ENCODE data around the gene PTPRK. TPM values are rescaled to one million over a fixed set of nuclear protein-coding genes. Genes with fewer than 3 reads are reported as not detected.

The PTPRK gene
- total and polyA plus RNA-seq, 2 of the 13 experiments (the other 11 are each of a cell fraction or from before 2014, with no cell fraction given) = 43.6 to 98.3 TPM

GRCh38 chr6:128498234-128498633 is 22.2 kb downstream of the PTPRK start (continued):
- TF ChIP-seq, protein P1, sequence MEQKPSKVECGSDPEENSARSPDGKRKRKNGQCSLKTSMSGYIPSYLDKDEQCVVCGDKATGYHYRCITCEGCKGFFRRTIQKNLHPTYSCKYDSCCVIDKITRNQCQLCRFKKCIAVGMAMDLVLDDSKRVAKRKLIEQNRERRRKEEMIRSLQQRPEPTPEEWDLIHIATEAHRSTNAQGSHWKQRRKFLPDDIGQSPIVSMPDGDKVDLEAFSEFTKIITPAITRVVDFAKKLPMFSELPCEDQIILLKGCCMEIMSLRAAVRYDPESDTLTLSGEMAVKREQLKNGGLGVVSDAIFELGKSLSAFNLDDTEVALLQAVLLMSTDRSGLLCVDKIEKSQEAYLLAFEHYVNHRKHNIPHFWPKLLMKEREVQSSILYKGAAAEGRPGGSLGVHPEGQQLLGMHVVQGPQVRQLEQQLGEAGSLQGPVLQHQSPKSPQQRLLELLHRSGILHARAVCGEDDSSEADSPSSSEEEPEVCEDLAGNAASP (CRISPR knock-in tag; IDR thresholded peaks at IDR 0.05; ENCODE audit: borderline replicate concordance) = no peak
- TF ChIP-seq ZNF776 (CRISPR knock-in tag; IDR thresholded peaks at IDR 0.05) (no peak), TCF7 (IDR thresholded peaks at IDR 0.05; ENCODE audit: low read depth) (no peak), EHMT2 (IDR thresholded peaks at IDR 0.05; ENCODE audit: borderline replicate concordance, low read depth, low read length) (0 out of 2 replicates have a peak, but pooled peaks have one; percentile 3), FLYWCH1 (CRISPR knock-in tag; IDR thresholded peaks at IDR 0.05) (no peak), ZNF264 (CRISPR knock-in tag; IDR thresholded peaks at IDR 0.05) (no peak), ZNF567 (CRISPR knock-in tag; IDR thresholded peaks at IDR 0.05; ENCODE audit: borderline replicate concordance) (no peak), CREB3 (CRISPR knock-in tag; IDR thresholded peaks at IDR 0.05) (no peak), ZNF879 (CRISPR knock-in tag; IDR thresholded peaks at IDR 0.05) (no peak), HIC2 (CRISPR knock-in tag; IDR thresholded peaks at IDR 0.05; ENCODE audit: low read depth) (no peak), MIXL1 (CRISPR knock-in tag; IDR thresholded peaks at IDR 0.05) (0 out of 2 replicates have a peak, but pooled peaks have one; percentile 35), ZNF629 (CRISPR knock-in tag; conservative IDR thresholded peaks at IDR 0.05) (no peak), ZNF441 (CRISPR knock-in tag; IDR thresholded peaks at IDR 0.05; ENCODE audit: borderline replicate concordance) (no peak), ZNF253 (CRISPR knock-in tag; IDR thresholded peaks at IDR 0.05; ENCODE audit: borderline replicate concordance) (no peak), HNRNPH1 (optimal IDR thresholded peaks at IDR 0.05; ENCODE audit: low read depth, low read length) (no peak), WIZ (CRISPR knock-in tag; IDR thresholded peaks at IDR 0.05) (no peak), TERF1 (CRISPR knock-in tag; IDR thresholded peaks at IDR 0.05) (no peak)
- TF ChIP-seq, protein P2, sequence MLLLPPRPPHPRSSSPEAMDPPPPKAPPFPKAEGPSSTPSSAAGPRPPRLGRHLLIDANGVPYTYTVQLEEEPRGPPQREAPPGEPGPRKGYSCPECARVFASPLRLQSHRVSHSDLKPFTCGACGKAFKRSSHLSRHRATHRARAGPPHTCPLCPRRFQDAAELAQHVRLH (CRISPR knock-in tag; IDR thresholded peaks at IDR 0.05; ENCODE audit: borderline replicate concordance, low read depth) = no peak
- TF ChIP-seq, protein P3, sequence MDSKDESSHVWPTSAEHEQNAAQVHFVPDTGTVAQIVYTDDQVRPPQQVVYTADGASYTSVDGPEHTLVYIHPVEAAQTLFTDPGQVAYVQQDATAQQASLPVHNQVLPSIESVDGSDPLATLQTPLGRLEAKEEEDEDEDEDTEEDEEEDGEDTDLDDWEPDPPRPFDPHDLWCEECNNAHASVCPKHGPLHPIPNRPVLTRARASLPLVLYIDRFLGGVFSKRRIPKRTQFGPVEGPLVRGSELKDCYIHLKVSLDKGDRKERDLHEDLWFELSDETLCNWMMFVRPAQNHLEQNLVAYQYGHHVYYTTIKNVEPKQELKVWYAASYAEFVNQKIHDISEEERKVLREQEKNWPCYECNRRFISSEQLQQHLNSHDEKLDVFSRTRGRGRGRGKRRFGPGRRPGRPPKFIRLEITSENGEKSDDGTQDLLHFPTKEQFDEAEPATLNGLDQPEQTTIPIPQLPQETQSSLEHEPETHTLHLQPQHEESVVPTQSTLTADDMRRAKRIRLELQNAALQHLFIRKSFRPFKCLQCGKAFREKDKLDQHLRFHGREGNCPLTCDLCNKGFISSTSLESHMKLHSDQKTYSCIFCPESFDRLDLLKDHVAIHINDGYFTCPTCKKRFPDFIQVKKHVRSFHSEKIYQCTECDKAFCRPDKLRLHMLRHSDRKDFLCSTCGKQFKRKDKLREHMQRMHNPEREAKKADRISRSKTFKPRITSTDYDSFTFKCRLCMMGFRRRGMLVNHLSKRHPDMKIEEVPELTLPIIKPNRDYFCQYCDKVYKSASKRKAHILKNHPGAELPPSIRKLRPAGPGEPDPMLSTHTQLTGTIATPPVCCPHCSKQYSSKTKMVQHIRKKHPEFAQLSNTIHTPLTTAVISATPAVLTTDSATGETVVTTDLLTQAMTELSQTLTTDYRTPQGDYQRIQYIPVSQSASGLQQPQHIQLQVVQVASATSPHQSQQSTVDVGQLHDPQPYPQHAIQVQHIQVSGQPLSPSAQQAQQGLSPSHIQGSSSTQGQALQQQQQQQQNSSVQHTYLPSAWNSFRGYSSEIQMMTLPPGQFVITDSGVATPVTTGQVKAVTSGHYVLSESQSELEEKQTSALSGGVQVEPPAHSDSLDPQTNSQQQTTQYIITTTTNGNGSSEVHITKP (CRISPR knock-in tag; IDR thresholded peaks at IDR 0.05; ENCODE audit: low read depth) = no peak
- TF ChIP-seq, protein P4, sequence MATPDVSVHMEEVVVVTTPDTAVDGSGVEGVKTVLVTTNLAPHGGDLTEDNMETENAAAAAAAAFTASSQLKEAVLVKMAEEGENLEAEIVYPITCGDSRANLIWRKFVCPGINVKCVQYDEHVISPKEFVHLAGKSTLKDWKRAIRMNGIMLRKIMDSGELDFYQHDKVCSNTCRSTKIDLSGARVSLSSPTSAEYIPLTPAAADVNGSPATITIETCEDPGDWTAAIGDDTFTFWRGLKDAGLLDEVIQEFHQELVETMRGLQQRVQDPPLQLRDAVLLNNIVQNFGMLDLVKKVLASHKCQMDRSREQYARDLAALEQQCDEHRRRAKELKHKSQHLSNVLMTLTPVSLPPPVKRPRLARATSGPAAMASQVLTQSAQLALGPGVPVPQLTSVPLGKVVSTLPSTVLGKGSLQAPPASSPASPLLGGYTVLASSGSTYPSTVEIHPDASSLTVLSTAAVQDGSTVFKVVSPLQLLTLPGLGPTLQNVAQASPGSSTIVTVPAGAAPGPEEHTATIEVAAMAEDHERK (CRISPR knock-in tag; IDR thresholded peaks at IDR 0.05; ENCODE audit: low read depth) = no peak

Data from HepG2 (cell line).